Effector CD4-positive, alpha-beta T cell (primary cell): ENCODE data around the gene ITGB8.

Source experiments
- DNase-seq: peaks from one replicate; pipeline ENCODE4 v3.0.0-alpha.2; 2020

Gene ITGB8

GRCh38 chr7:20343941-20344340 lies 13.2 kb downstream of the ITGB8 start:
- no peak for DNase-seq

GRCh38 chr7:20344396-20344795 lies 13.7 kb downstream of the ITGB8 start:
- no peak for DNase-seq

- DNase-seq: no peak
Observed at GRCh38 chr7:20346577-20346976, 15.9 kb downstream of the ITGB8 start.

- no peak for DNase-seq
Observed at GRCh38 chr7:20347680-20348079, 17.0 kb downstream of the ITGB8 start.

GRCh38 chr7:20348125-20348807 lies 17.6 kb downstream of the ITGB8 start:
- no peak for DNase-seq

GRCh38 chr7:20350518-20350951 lies 19.8 kb downstream of the ITGB8 start:
- no peak for DNase-seq

GRCh38 chr7:20350996-20351692 lies 20.4 kb downstream of the ITGB8 start:
- no peak for DNase-seq

- DNase-seq: no peak
Observed at GRCh38 chr7:20351901-20352300, 21.2 kb downstream of the ITGB8 start.

- no peak for DNase-seq
Observed at GRCh38 chr7:20352573-20353306, 22.0 kb downstream of the ITGB8 start.

GRCh38 chr7:20354610-20355528 lies 24.2 kb downstream of the ITGB8 start:
- no peak for DNase-seq

- DNase-seq: no peak
Observed at GRCh38 chr7:20358106-20358505, 27.4 kb downstream of the ITGB8 start.

- no peak for DNase-seq
Observed at GRCh38 chr7:20358762-20359282, 28.1 kb downstream of the ITGB8 start.

- DNase-seq: no peak
Observed at GRCh38 chr7:20359341-20359963, 28.8 kb downstream of the ITGB8 start.

GRCh38 chr7:20362574-20363253 lies 32.0 kb downstream of the ITGB8 start:
- DNase-seq: no peak

- no peak for DNase-seq
Observed at GRCh38 chr7:20364571-20365196, 34.0 kb downstream of the ITGB8 start.

- DNase-seq: no peak
Observed at GRCh38 chr7:20365486-20365885, 34.8 kb downstream of the ITGB8 start.

- DNase-seq: no peak
Observed at GRCh38 chr7:20374399-20374798, 43.7 kb downstream of the ITGB8 start.

- no peak for DNase-seq
Observed at GRCh38 chr7:20376796-20377195, 46.1 kb downstream of the ITGB8 start.

GRCh38 chr7:20381406-20382034 lies 50.8 kb downstream of the ITGB8 start:
- no peak for DNase-seq

- DNase-seq: no peak
Observed at GRCh38 chr7:20383351-20383750, 52.7 kb downstream of the ITGB8 start.
